ENCODE data around the gene BRSK1. TPM values are rescaled to one million over a fixed set of nuclear protein-coding genes. Genes with fewer than 3 reads are reported as not detected.
A peak's percentile ranks its signal among the peaks of the same experiment; 100 is the strongest.

The BRSK1 gene
- total and polyA plus RNA-seq, 2 of the 13 experiments (the other 11 are each of a cell fraction or from before 2014, with no cell fraction given): 0.18 to 1.2 TPM

- TF ChIP-seq SNAPC4 (CRISPR knock-in tag; IDR thresholded peaks at IDR 0.05) (peak; percentile 76; the same call in 1 of the 2 replicates), SKI (IDR thresholded peaks at IDR 0.05; ENCODE audit: partially characterized antibody) (peak; percentile 98), HINFP (CRISPR knock-in tag; IDR thresholded peaks at IDR 0.05; ENCODE audit: low read depth) (peak; percentile 8; the same call in 1 of the 2 replicates), CHD4 (IDR thresholded peaks at IDR 0.05; ENCODE audit: borderline replicate concordance, low read length) (no peak), FOXK1 (CRISPR knock-in tag; IDR thresholded peaks at IDR 0.05; ENCODE audit: borderline replicate concordance, low read depth) (peak; percentile 67), ZNF143 (CRISPR knock-in tag; IDR thresholded peaks at IDR 0.05) (peak; percentile 84), ELF1 (CRISPR knock-in tag; IDR thresholded peaks at IDR 0.05) (peak; percentile 89), PHF21A (CRISPR knock-in tag; IDR thresholded peaks at IDR 0.05) (peak; percentile 100), MAFG (CRISPR knock-in tag; IDR thresholded peaks at IDR 0.05) (no peak), REXO4 (CRISPR knock-in tag; IDR thresholded peaks at IDR 0.05; ENCODE audit: borderline replicate concordance) (no peak), ZFP62 (CRISPR knock-in tag; IDR thresholded peaks at IDR 0.05) (no peak), BRF2 (CRISPR knock-in tag; IDR thresholded peaks at IDR 0.05) (peak; percentile 96; the same call in 1 of the 2 replicates), ATM (IDR thresholded peaks at IDR 0.05; ENCODE audit: borderline replicate concordance) (no peak), ZMYM2 (CRISPR knock-in tag; IDR thresholded peaks at IDR 0.05) (no peak; the same call in 1 of the 2 replicates), ZNF776 (CRISPR knock-in tag; IDR thresholded peaks at IDR 0.05) (no peak), KDM4B (CRISPR knock-in tag; IDR thresholded peaks at IDR 0.05) (no peak), ZNF574 (CRISPR knock-in tag; IDR thresholded peaks at IDR 0.05) (peak; percentile 99), CREB1 (IDR thresholded peaks at IDR 0.05) (peak; percentile 60), CREB1 (CRISPR knock-in tag; IDR thresholded peaks at IDR 0.05) (peak; percentile 91), FOXP1 (IDR thresholded peaks at IDR 0.05) (no peak), FOXP1 (CRISPR knock-in tag; IDR thresholded peaks at IDR 0.05) (peak; percentile 18), ZNF17 (CRISPR knock-in tag; IDR thresholded peaks at IDR 0.05) (no peak)
Measured at GRCh38 chr19:55258828-55259539, 24.8 kb upstream of the BRSK1 start, which contains the start of gene PPP6R1 (continued).
